ENCODE measurements around the gene RAE1.

DNA sequence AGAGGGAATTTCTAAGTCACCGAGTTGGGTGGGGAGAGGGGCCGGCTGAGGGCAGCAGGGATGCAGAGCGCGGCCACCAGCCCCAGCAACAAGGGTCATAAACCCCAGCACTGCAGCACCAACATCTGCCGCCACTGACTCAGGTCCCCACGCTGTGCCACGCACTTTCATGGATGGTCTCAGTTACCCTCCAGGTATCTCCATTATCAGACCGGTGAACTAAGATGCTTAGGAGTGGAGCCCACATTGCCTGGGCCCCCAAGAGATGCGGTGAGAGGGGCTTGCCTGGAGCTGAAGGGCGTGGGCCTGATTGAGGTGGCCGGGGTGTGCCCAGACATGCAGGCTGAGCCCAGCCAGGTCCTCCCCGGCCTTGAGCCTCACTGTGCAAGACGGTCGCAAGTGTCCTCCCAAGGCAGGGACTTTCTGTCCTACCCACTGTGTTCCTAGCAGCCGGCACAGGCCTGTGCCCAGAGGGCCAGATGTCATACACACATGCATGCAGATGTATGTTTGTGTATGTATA is 59.4 kb downstream of the RAE1 start:
- TF ChIP-seq POLR2A (IDR thresholded peaks at IDR 0.05; ENCODE audit: low read length), result peak; percentile 12
- TF ChIP-seq GATA1 (IDR thresholded peaks at IDR 0.05; ENCODE audit: low read depth, low read length), result no peak

Measured in erythroblast (primary cell).